CD4-positive, alpha-beta T cell treated with Interleukin-6 for 4 hours (primary cell): Measurements from ENCODE around the gene TPGS1.

ENCODE experiments used
- DNase-seq: peaks from one replicate; pipeline ENCODE4 v3.0.0-alpha.2; 2020; ENCODE audit warnings: mixed read lengths

TPGS1 gene

GRCh38 chr19:542173-542866, 35.0 kb downstream of the TPGS1 start:
- DNase-seq, result no peak

GRCh38 chr19:543910-544608, 36.8 kb downstream of the TPGS1 start, which contains the start of gene GZMM:
Gene GZMM, plus strand, starts transcription at chr19:544053. Its CDS starts 19 bp downstream, at chr19:544072.
- DNase-seq, result peak; percentile 87

GRCh38 chr19:547117-547516, 39.8 kb downstream of the TPGS1 start:
- DNase-seq, result no peak

- DNase-seq, result no peak
These were observed 40.8 kb downstream of the TPGS1 start for GRCh38 chr19:547836-548720.

GRCh38 chr19:548886-549830, 41.9 kb downstream of the TPGS1 start:
- no peak for DNase-seq

- no peak for DNase-seq
These were observed 47.5 kb downstream of the TPGS1 start for GRCh38 chr19:554817-555216.

GRCh38 chr19:555474-555808, 48.1 kb downstream of the TPGS1 start:
- DNase-seq, result no peak

GRCh38 chr19:556611-557382, 49.5 kb downstream of the TPGS1 start:
- no peak for DNase-seq

- DNase-seq, result no peak
These were observed 51.6 kb downstream of the TPGS1 start for GRCh38 chr19:558770-559439.

GRCh38 chr19:560121-560520, 52.8 kb downstream of the TPGS1 start:
- DNase-seq, result no peak

- DNase-seq, result no peak
These were observed 59.1 kb downstream of the TPGS1 start for GRCh38 chr19:566403-566802.

GRCh38 chr19:566844-567243, 59.5 kb downstream of the TPGS1 start:
- no peak for DNase-seq

- DNase-seq, result no peak
These were observed 60.1 kb downstream of the TPGS1 start for GRCh38 chr19:567296-567900.
